A204.1 (cell line): Measurements from ENCODE around the gene GSK3B.

ENCODE experiments used
- FAIRE-seq: peaks from 2 replicates; lab custom pipeline; 2012; peaks lifted over from hg19 to GRCh38; lab: Jason Lieb, UNC

GSK3B gene

DNA sequence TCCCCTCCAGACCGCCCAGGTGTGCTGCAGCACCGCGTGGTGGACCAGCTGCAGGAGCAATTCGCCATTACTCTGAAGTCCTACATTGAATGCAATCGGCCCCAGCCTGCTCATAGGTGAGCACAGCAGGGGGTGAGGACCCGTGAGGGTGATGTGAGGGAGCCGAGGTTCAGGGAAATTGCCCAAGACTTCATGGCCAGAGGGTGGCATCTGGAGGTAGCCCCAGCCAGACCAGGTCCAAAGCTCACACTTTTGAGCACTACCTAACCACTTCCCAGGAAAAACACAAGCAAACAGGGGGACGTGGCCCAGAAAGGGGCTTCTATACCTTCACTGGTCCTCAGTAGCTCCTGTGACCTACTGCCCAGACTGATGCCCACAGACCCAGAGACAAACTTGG lies 278.5 kb downstream of the GSK3B start:
- FAIRE-seq: no peak

DNA sequence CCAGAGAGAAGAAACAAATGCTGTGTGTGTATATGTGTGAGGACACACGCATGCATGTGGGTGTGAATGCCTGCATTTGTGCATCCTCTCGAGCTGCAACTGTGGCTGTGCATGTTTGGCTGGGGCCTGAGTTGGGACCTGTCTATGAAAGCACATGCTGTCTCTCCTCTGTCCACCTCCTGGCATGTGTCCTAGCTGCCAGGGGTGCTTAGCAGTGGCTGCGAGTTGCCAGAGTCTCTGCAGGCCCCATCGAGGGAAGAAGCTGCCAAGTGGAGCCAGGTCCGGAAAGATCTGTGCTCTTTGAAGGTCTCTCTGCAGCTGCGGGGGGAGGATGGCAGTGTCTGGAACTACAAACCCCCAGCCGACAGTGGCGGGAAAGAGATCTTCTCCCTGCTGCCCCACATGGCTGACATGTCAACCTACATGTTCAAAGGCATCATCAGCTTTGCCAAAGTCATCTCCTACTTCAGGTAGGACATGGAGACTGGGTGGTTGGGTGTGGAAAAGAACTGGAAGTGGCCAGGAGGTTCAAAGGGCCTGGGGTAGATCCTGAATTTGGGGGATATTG lies 281.7 kb downstream of the GSK3B start:
- FAIRE-seq: no peak

- FAIRE-seq: no peak
Observed at GRCh38 chr3:119810018-119810435, 284.2 kb downstream of the GSK3B start.

GRCh38 chr3:119809249-119810017 lies 284.8 kb downstream of the GSK3B start:
- FAIRE-seq: no peak

GRCh38 chr3:119808843-119809242 lies 285.4 kb downstream of the GSK3B start:
- FAIRE-seq: no peak

DNA sequence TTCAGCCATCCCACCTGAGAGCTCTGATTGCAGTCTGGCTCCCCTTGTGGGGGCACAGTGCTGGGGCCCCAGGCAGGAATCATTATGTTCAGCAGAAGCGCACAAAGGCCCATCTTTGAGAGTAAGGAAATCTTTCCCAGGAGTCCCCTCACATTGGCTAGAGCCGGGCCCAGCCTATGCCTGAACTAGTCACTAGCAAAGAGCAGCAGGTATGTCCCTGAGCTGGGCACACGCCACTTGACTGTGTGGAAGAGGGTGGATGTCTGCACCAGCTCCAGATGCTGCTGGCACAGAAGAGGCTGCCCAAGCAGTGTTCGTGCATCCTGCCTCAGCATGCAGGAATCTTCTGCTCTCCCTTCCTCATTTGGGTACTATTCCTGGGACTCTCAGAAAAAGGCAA lies 286.0 kb downstream of the GSK3B start:
- FAIRE-seq: no peak

- FAIRE-seq: no peak
Observed at GRCh38 chr3:119800844-119801243, 293.4 kb downstream of the GSK3B start.

- FAIRE-seq: no peak
Observed at GRCh38 chr3:119796785-119797184, 297.5 kb downstream of the GSK3B start.

GRCh38 chr3:119796368-119796767 lies 297.9 kb downstream of the GSK3B start:
- no peak for FAIRE-seq

DNA sequence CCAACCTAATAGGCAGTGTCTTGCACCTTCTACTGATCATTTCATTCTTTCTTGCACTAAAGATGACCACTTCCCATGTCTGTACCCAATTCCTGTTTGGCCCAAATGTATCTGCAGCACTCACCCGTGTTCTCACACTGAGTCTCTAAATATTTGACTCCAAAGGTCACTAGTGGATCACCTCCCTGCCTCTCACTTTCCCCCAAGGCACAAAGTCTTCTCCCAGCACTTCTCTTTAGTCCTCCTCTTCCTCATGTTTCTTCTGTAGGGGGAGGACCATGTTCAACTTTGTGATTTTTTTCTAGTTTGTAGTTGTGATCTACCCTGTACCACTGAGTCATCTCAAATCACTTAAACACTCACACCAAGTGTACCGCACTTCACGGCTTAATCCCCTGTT lies 298.4 kb downstream of the GSK3B start:
- FAIRE-seq: no peak

DNA sequence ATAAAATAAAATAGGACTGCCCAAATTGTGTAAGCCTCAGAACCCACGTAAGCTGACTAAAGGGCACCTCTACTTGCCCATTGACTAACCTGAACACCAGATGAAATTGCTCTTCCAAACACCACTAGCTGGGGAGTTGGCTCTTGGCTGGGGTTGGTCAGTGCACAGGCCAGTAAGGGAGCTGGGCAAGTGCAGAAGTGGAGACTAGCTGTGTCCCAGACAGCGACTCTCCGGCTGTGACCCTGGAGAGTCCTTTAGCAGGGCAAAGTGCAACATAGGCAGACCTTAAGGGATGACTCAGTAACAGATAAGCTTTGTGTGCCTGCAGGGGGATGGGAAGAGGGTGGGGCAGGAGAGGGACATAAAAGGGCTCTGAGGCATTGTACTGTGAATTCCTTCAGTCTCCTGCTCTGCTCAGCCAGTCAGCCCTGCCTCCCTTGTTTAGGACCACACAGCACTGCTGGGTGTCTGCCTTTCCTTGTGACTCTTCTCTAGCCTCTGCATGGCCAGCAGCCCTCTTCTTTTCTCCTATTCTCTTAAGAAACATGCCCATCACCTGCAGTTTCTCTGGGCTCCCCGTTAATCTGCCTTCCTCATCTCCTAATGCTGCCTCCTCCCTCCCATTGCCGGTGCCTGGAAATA lies 299.2 kb downstream of the GSK3B start:
- FAIRE-seq: no peak

DNA sequence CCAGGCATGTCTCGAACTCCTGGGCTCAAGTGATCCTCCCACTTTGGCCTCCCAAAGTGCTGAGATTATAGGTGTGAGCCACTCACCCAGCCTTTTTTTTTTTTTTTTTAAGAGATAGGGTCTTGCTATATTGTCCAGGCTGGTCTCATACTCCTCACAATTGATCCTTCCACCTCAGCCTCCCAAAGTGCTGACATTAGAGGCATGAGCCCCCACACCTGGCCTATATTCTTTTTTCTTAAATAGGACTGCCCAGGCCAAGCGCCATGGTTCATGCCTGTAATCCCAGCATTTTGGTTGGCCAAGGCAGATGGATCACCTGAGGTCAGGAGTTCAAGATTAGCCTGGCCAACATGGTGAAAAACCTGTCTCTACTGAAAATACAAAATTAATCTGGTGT lies 299.8 kb downstream of the GSK3B start:
- FAIRE-seq: no peak

DNA sequence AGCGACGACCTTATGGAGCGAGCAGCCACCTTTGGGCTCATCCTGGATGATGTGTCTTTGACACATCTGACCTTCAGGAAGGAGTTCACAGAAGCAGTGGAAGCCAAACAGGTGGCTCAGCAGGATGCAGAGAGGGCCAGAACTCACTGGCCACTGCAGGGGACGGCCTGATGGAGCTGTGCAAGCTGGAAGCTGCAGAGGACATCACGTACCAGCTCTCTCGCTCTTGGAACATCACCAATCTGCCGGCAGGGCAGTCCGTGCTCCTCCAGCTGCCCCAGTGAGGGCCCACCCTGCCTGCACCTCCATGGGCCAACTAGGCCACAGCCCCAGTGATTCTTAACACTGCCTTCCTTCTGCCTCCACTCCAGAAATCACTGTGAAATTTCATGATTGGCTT lies 302.0 kb downstream of the GSK3B start:
- no peak for FAIRE-seq

DNA sequence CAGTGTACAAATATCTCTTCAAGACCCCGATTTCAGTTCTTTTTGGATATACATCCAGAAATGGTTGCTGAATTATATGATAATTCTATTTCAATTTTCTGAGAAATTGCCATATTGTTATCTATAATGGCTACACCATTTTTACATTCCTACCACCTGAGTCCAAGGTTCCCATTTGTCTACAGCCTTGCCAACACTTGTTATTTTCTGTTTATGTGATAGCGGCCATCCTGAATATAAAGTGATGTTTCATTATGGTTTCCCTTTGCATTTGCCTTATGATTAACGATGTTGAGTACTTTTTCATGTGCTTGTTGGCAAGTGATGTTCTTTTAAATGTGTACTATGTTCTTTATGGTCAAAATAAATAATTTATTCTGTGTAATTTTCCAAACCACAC lies 303.9 kb downstream of the GSK3B start:
- no peak for FAIRE-seq

- no peak for FAIRE-seq
Observed at GRCh38 chr3:119786409-119786808, 307.8 kb downstream of the GSK3B start.

- FAIRE-seq: no peak
Observed at GRCh38 chr3:119783883-119784282, 310.4 kb downstream of the GSK3B start.

DNA sequence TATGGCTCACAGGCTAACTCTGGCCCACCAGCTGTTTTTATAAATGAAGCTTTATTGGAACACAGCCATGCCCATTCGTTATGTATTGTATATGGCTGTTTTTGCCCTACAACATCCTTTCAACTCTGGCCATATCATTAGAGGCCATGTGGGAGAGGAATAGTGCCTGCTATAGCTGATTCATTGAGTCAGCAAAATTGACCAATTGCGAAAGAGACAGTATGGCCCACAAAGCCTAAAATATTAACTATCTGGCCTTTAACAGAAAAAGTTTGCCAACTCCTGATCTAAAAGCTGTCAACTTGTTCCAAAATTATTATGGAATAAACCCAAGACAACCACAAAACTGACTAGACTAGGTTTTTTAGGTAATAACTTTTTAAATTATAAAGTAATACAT lies 311.0 kb downstream of the GSK3B start:
- FAIRE-seq: no peak

GRCh38 chr3:119782460-119782859 lies 311.8 kb downstream of the GSK3B start:
- no peak for FAIRE-seq

DNA sequence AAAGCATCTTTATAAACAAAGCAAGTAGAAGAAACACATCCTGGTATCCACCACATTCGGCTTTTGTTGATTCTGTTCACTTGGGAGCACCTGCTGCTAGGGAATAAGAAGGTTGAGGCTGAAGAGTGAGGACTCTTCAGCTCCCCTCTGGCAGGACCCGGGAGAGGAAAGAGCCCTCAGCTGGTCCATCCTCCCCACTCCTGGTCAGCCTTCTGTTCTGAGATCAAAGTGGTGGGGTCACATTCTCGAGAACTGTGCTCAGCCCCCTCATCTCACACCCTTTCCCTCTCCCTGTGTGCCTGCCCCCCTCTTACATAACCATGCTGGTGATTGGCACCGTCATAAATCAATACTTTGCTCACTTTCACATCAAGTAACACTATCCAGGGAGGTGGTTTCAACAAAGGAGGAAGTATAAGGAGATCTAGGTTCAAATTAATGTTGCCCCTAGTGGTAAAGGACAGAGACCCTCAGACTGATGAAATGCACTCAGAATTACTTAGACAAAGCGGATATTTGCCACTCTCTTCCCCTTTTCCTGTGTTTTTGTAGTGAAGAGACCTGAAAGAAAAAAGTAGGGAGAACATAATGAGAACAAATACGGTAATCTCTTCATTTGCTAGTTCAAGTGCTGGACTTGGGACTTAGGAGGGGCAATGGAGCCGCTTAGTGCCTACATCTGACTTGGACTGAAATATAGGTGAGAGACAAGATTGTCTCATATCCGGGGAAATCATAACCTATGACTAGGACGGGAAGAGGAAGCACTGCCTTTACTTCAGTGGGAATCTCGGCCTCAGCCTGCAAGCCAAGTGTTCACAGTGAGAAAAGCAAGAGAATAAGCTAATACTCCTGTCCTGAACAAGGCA lies 312.7 kb downstream of the GSK3B start, which contains the start of gene NR1I2:
Gene NR1I2, plus strand, starts transcription at position 772 of the 869 bp plus-strand sequence.
- FAIRE-seq: no peak

- no peak for FAIRE-seq
Observed at GRCh38 chr3:119779731-119780383, 314.4 kb downstream of the GSK3B start.

DNA sequence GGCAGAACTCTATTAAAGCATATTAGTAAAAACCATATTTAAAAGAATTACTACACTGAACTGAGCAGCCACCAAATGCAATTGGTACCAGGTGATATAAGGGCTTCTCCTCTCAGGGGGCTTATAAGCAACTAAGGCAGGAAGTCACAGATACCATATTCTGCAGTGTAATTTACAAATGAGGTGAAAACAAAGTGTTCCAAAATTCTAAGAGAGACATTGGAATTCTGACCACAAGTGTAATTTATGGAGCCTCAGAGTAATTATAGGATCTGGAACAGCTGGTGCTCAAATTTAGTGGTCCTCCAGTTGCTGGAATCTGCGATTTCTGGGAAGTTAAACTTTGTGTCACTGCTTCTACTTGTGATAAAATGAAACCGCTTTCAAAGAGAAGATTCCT lies 315.4 kb downstream of the GSK3B start:
- no peak for FAIRE-seq

- no peak for FAIRE-seq
Observed at GRCh38 chr3:119778176-119778575, 316.1 kb downstream of the GSK3B start.
